CD4-positive, CD25-positive, alpha-beta regulatory T cell (primary cell): ENCODE data around the gene FEN1. TPM values are rescaled to one million over a fixed set of nuclear protein-coding genes. Genes with fewer than 3 reads are reported as not detected.
A peak's percentile ranks its signal among the peaks of the same experiment; 100 is the strongest.

Source experiments
- ATAC-seq, 2 donors: fragments of 150-1000 bp; cut with Tn5 transposase; one replicate each; pipeline ENCODE4 v1.10.0; 2021; ENCODE audit warnings: low read depth in 2 of 2, moderate number of reproducible peaks in 2 of 2, moderate library complexity in 1 of 2
- DNase-seq, 3 donors: peaks; one replicate each; pipeline versions ENCODE4 v3.0.0 to v3.0.0-alpha.2; 2012 to 2022; ENCODE audit warnings: mixed read lengths in 1 of 3
- H3K27ac ChIP-seq: one replicate; pipeline ENCODE4 v1.7.0; 2013; ENCODE audit warnings: mild to moderate bottlenecking, low read length; ENCODE audit not compliant: insufficient read depth, poor library complexity, severe bottlenecking
- H3K27me3 ChIP-seq: one replicate; pipeline ENCODE4 v1.7.0; 2013; ENCODE audit warnings: low read length; ENCODE audit not compliant: control insufficient read depth, insufficient read depth
- H3K36me3 ChIP-seq: one replicate; pipeline ENCODE4 v1.7.0; 2013; ENCODE audit warnings: mild to moderate bottlenecking, low read length, moderate library complexity; ENCODE audit not compliant: control insufficient read depth, insufficient read depth
- H3K4me1 ChIP-seq: 2 replicates; pipeline ENCODE4 v1.7.0; 2013; ENCODE audit warnings: mild to moderate bottlenecking, low read length; ENCODE audit not compliant: insufficient read depth, control insufficient read depth, poor library complexity, severe bottlenecking
- H3K4me3 ChIP-seq: one replicate; pipeline ENCODE4 v1.7.0; 2013; ENCODE audit warnings: low read depth, mild to moderate bottlenecking, low read length, moderate library complexity
- H3K9me3 ChIP-seq, 2 experiments: 1 replicate in 1 of 2; 2 replicates in 1 of 2; pipeline ENCODE4 v1.7.0; 2013; ENCODE audit warnings: low read length in 2 of 2, mild to moderate bottlenecking in 1 of 2, moderate library complexity in 1 of 2; ENCODE audit not compliant: control insufficient read depth in 2 of 2
- H3K27ac Mint-ChIP-seq, 3 donors: one replicate each; pipeline ENCODE4 v1.8.0; 2020 to 2022; ENCODE audit warnings: mild to moderate bottlenecking in 3 of 3, mixed read lengths in 3 of 3, moderate library complexity in 2 of 3
- H3K27me3 Mint-ChIP-seq: one replicate; pipeline ENCODE4 v1.8.0; 2022; ENCODE audit warnings: mild to moderate bottlenecking, mixed read lengths
- H3K36me3 Mint-ChIP-seq: one replicate; pipeline ENCODE4 v1.8.0; 2020; ENCODE audit warnings: mixed read lengths
- H3K4me1 Mint-ChIP-seq, 4 donors: one replicate each; pipeline ENCODE4 v1.8.0; 2020 to 2022; ENCODE audit warnings: mixed read lengths in 4 of 4, mild to moderate bottlenecking in 1 of 4
- H3K4me3 Mint-ChIP-seq, 4 donors: one replicate each; pipeline ENCODE4 v1.8.0; 2020 to 2022; ENCODE audit warnings: mild to moderate bottlenecking in 4 of 4, mixed read lengths in 4 of 4, moderate library complexity in 3 of 4
- H3K9me3 Mint-ChIP-seq, 7 donors: one replicate each; pipeline ENCODE4 v1.8.0; 2020 to 2022; ENCODE audit warnings: mixed read lengths in 7 of 7, mild to moderate bottlenecking in 3 of 7, moderate library complexity in 2 of 7
- polyA plus RNA-seq, 4 donors: library from polyadenylated mRNA; unstranded; fragments of 300-500 nt; fragmentation: Illumina TruSeq; gene quantifications; one replicate each; pipeline ENCODE4 v1.2.3, GENCODE V29; 2021
- total RNA-seq: library from RNA; stranded (reverse); gene quantifications from one replicate; pipeline ENCODE4 v1.2.3, GENCODE V29; 2022

Gene FEN1
- total and polyA plus RNA-seq, 5 donors from 2014 or later: 13.2 to 24.5 (median 22.1) TPM

- H3K36me3 Mint-ChIP-seq: no peaks in the 10 kb centered on the region
- Histone ChIP-seq H3K27ac (no peak overlapping the region), H3K9me3 (no peaks in the 10 kb centered on the region), H3K27me3 (no peaks in the 10 kb centered on the region), H3K36me3 (no peaks in the 10 kb centered on the region), H3K4me1 (peaks cover 20% of the 10 kb centered on the region), H3K4me3 (no peak overlapping the region)
- no peak for DNase-seq
- H3K27ac Mint-ChIP-seq: no peak overlapping the region
- H3K4me3 Mint-ChIP-seq: peak overlapping the region in 1 of 4 donors; percentile 39
- peaks cover 0 to 1% (median 0%) of the 10 kb centered on the region in 7 donors for H3K9me3 Mint-ChIP-seq
- peaks cover 0 to 21% (median 4%) of the 10 kb centered on the region in 4 donors for H3K4me1 Mint-ChIP-seq
- ATAC-seq: no peak
- H3K27me3 Mint-ChIP-seq: peaks cover 11% of the 10 kb centered on the region
Observed at GRCh38 chr11:61775106-61775505, 17.6 kb upstream of the FEN1 start.

- H3K27me3 Mint-ChIP-seq: peaks cover 11% of the 10 kb centered on the region
- H3K27ac ChIP-seq: no peak overlapping the region
- H3K9me3 Mint-ChIP-seq: peaks cover 0 to 1% (median 0%) of the 10 kb centered on the region in 7 donors
- peak overlapping the region in 2 of 4 donors; percentile 21 to 39 for H3K4me3 Mint-ChIP-seq
- no peaks in the 10 kb centered on the region for H3K27me3 ChIP-seq
- H3K4me1 Mint-ChIP-seq: peaks cover 0 to 21% (median 4%) of the 10 kb centered on the region in 4 donors
- DNase-seq: no peak
- ATAC-seq: no peak
- no peaks in the 10 kb centered on the region for H3K9me3 ChIP-seq
- H3K27ac Mint-ChIP-seq: peak overlapping the region in 1 of 3 donors; percentile 42
- H3K36me3 ChIP-seq: no peaks in the 10 kb centered on the region
- H3K4me3 ChIP-seq: no peak overlapping the region
- peaks cover 20% of the 10 kb centered on the region for H3K4me1 ChIP-seq
- no peaks in the 10 kb centered on the region for H3K36me3 Mint-ChIP-seq
Observed at GRCh38 chr11:61775606-61776554, 16.8 kb upstream of the FEN1 start.

DNA sequence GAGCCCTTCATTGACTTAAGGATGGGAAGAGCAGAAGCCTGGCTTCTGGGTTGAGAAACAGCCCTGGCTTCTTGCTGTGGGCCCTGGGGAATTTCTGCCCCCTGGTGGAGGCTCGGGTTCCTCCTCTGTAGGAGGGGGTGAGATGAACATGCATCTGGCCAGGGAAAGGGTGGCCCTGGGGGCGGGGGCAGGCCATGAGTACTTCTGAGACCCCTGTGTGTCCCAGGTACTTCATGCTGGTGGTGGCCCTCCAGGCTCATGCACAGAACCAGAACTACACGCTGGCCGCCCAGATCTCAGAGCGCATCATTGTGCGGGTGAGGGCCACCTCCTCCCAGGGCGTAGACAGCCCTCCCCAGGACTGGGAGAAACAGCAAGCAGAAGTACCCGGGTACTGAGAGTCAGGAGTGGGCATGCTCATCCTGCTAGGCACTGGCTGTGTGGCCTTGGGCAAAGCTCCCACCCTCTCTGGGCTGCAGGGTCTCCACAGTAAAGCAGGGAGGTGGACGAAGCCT is 16.1 kb upstream of the FEN1 start:
- Mint-ChIP-seq H3K4me3 (peak overlapping the region in 3 of 4 donors; percentile 54 to 71 (median 57)), H3K4me1 (peaks cover 0 to 19% (median 4%) of the 10 kb centered on the region in 4 donors), H3K27me3 (peaks cover 11% of the 10 kb centered on the region), H3K27ac (peak overlapping the region in 2 of 3 donors; percentile 10 to 42), H3K9me3 (no peaks in the 10 kb centered on the region), H3K36me3 (no peaks in the 10 kb centered on the region)
- Histone ChIP-seq H3K4me3 (no peak overlapping the region), H3K9me3 (no peaks in the 10 kb centered on the region), H3K4me1 (peaks cover 20% of the 10 kb centered on the region), H3K27ac (no peak overlapping the region), H3K36me3 (no peaks in the 10 kb centered on the region), H3K27me3 (no peaks in the 10 kb centered on the region)
- DNase-seq (peak in 2 of 3 donors; percentile 19 to 69), ATAC-seq (peak in 1 of 2 donors; percentile 27)

DNA sequence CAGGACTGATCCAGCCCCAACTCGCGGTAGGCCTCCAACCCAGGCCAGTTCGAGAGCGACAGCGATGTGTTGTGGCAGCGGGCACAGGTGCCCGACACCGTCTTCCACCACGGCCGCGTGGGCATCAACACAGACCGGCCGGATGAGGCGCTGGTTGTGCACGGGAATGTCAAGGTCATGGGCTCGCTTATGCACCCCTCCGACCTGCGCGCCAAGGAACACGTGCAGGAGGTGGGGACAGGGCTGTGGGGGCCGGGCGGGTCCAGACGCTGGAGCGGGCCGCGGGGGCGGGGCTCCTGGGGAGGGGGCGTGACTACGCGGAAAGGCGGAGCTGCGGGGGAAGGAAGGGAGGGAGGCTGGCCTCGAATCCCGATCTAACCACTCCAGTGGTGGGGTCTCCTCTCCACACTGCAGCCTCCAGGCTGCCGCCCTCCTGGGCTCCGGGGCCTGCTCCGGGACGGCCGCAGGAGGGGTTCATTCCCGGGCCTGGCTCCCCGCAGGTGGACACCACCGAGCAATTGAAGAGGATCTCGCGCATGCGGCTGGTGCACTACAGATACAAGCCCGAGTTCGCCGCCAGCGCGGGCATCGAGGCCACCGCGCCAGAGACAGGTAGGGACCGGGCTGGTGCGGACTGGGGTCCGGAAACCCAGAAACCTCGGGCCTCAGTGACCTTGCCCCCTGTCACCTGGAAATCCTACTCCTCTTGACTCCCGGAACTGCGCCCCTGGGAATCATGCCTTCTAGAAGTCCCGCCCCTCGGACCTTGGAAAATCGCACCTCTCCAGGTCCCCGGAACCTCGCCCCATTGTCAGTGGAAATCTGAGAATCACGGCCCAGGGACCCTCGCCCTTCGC is 15.2 kb upstream of the FEN1 start:
- ATAC-seq (peak; percentile 49 to 54), DNase-seq (peak; percentile 49 to 63 (median 50))
- Mint-ChIP-seq H3K4me3 (peak overlapping the region in 3 of 4 donors; percentile 54 to 71 (median 61)), H3K4me1 (peaks cover 0 to 19% (median 4%) of the 10 kb centered on the region in 4 donors), H3K9me3 (no peaks in the 10 kb centered on the region), H3K27ac (peak overlapping the region in 1 of 3 donors; percentile 10), H3K36me3 (no peaks in the 10 kb centered on the region), H3K27me3 (peaks cover 11% of the 10 kb centered on the region)
- Histone ChIP-seq H3K36me3 (no peaks in the 10 kb centered on the region), H3K27me3 (no peaks in the 10 kb centered on the region), H3K4me3 (no peak overlapping the region), H3K27ac (no peak overlapping the region), H3K9me3 (no peaks in the 10 kb centered on the region), H3K4me1 (peaks cover 16% of the 10 kb centered on the region)

- ATAC-seq: no peak
- no peaks in the 10 kb centered on the region for H3K36me3 Mint-ChIP-seq
- peak overlapping the region in 1 of 4 donors; percentile 66 for H3K4me3 Mint-ChIP-seq
- no peak overlapping the region for H3K4me3 ChIP-seq
- no peaks in the 10 kb centered on the region for H3K9me3 ChIP-seq
- H3K27ac Mint-ChIP-seq: no peak overlapping the region
- H3K27me3 Mint-ChIP-seq: peaks cover 11% of the 10 kb centered on the region
- H3K4me1 Mint-ChIP-seq: peaks cover 0 to 19% (median 4%) of the 10 kb centered on the region in 4 donors
- no peaks in the 10 kb centered on the region for H3K36me3 ChIP-seq
- H3K27me3 ChIP-seq: no peaks in the 10 kb centered on the region
- peaks cover 14% of the 10 kb centered on the region for H3K4me1 ChIP-seq
- DNase-seq: no peak
- no peaks in the 10 kb centered on the region for H3K9me3 Mint-ChIP-seq
- no peak overlapping the region for H3K27ac ChIP-seq
Observed at GRCh38 chr11:61778357-61778886, 14.3 kb upstream of the FEN1 start.

DNA sequence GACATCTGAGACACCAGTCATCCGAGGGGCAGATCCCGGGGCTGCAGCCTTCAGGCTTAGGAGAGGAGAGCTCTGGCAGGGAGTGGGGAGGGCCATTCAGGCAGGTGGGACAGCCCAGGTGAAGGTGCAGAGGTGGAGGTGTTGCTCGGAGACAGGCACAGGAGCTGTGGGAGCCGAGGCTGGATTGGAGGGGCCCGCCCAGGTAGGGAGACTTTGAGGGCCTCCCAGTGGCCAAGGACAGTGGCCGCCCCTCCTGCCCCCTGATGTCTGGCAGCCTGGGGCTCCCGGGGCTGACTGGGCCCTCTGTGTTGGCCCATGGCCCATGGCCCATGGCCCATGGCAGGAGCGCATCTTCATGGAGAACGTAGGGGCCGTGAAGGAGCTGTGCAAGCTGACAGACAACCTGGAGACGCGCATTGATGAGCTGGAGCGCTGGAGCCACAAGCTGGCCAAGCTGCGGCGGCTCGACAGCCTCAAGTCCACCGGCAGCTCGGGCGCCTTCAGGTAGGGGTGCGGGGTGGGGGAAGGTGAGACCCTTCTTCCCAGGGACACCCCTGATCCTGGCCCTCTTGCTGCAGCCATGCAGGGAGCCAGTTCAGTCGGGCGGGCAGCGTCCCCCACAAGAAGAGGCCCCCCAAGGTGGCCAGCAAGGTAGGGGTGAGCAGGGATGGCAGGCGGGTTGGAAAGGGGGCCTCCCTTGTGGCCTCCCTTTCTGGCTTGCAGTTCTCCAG is 13.6 kb upstream of the FEN1 start:
- no peak overlapping the region for H3K4me3 ChIP-seq
- H3K9me3 Mint-ChIP-seq: no peaks in the 10 kb centered on the region
- H3K36me3 Mint-ChIP-seq: no peaks in the 10 kb centered on the region

More for the DNA sequence above, 13.6 kb upstream of the FEN1 start:
- Mint-ChIP-seq H3K4me3 (peak overlapping the region in 1 of 4 donors; percentile 47), H3K27ac (no peak overlapping the region), H3K27me3 (peaks cover 11% of the 10 kb centered on the region), H3K4me1 (peaks cover 0 to 19% (median 4%) of the 10 kb centered on the region in 4 donors)
- no peaks in the 10 kb centered on the region for H3K36me3 ChIP-seq
- no peaks in the 10 kb centered on the region for H3K9me3 ChIP-seq
- ATAC-seq: no peak
- no peaks in the 10 kb centered on the region for H3K27me3 ChIP-seq
- no peak overlapping the region for H3K27ac ChIP-seq
- peaks cover 14% of the 10 kb centered on the region for H3K4me1 ChIP-seq
- no peak for DNase-seq
